ENCODE data around the gene TSC22D4. TPM values are rescaled to one million over a fixed set of nuclear protein-coding genes. Genes with fewer than 3 reads are reported as not detected.

The TSC22D4 gene
- total and polyA plus RNA-seq, 9 of the 15 experiments (the other 6 are each of a cell fraction or from before 2014, with no cell fraction given), result 0.37 to 107 (median 28.7) TPM

DNA sequence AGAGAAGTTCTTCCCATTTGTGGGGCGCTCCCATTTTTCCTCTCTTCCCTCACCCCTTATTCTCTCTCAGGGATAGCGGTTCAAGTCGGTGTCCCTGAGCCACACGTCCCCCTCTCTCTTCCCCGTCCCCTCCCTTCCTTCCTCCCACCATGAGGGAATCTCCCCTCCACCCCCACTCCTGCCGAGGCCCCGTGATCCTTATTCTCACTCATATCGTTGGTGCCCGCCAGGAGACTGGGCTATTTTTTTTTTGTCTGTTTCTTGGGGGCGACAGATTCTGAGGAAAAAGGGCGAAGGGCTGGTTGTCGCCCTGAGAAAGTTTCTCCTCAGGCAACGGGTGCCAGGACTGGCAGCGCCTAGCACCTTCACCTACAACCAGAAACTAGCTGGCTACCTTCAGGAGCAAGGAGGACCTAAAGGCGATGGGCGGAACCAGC lies 51.2 kb downstream of the TSC22D4 start:
- peaks cover 25 to 37% of the 10 kb centered on the region in 2 experiments for H3K4me1 ChIP-seq (replicated peaks in 1 of 2; ENCODE audit: control insufficient read depth in 2 of 2, insufficient read depth in 2 of 2, low read length in 2 of 2)
- ATAC-seq (no peak), FAIRE-seq (no peak), DNase-seq (ENCODE audit: extremely low read depth in 1 of 4, low spot score in 3 of 4) (no peak)
- 0 out of 4 replicates have a peak overlapping the region, but pooled peaks of 1 of the 2 experiments have one; percentile 96 for H3K9ac ChIP-seq (ENCODE audit: insufficient read depth in 1 of 2, low read depth in 2 of 2, low read length in 2 of 2)
- H3K4me3 ChIP-seq, result no peak overlapping the region
- 88% methylated on average over 12 of the region's 16 CpGs for WGBS (ENCODE audit: insufficient coverage, low coverage, missing lambda C conversion rate)
- no TSS peak for BruUV-seq (replicated peaks)
- peaks cover 17% of the 10 kb centered on the region for H4K20me1 ChIP-seq (replicated peaks; ENCODE audit: control insufficient read depth, insufficient read depth, low read length)
- peak overlapping the region; percentile 98 for H2AFZ ChIP-seq (ENCODE audit: low read depth, low read length)
- H3K79me2 ChIP-seq (ENCODE audit: control insufficient read depth, insufficient read depth, low read length), result peaks cover 33% of the 10 kb centered on the region
- ChIA-PET POLR2A (interaction anchor here (0.7 to 3.7 kb wide), 14 partner anchors 8 to 923 kb away, joined by 3 to 58 read pairs (median 10); partner anchors contain the start of genes FBXO24 and LRCH4), CTCF (ENCODE audit: low intra/inter-chr PET ratio) (no interaction called here)
- H3K4me2 ChIP-seq (ENCODE audit: insufficient read depth, low read length), result peak overlapping the region; percentile 88; the same call in 1 of the 2 replicates
- no peaks in the 10 kb centered on the region for H3K27me3 ChIP-seq (ENCODE audit: control insufficient read depth in 2 of 2, insufficient read depth in 2 of 2, low read length in 2 of 2)
- peaks cover 4% of the 10 kb centered on the region; the same call in 1 of the 2 replicates for H3K9me3 ChIP-seq (replicated peaks; ENCODE audit: control insufficient read depth, insufficient read depth, low read depth, low read length)
- intact Hi-C loops (cut with micrococcal nuclease) (loop anchor here (2.0 kb wide), 1 partner anchor 17 kb away; no protein-coding TSS in a partner anchor), in situ Hi-C loops (cut with MboI) (no loop called here)
- H3K27ac ChIP-seq (ENCODE audit: extremely low read depth, low read depth, low read length), result peak overlapping the region; percentile 98
- peaks cover 24% of the 10 kb centered on the region for H3K36me3 ChIP-seq (ENCODE audit: control insufficient read depth, insufficient read depth, low read length)
- H3K9me1 ChIP-seq (ENCODE audit: control insufficient read depth, insufficient read depth, low read length), result peaks cover 15% of the 10 kb centered on the region
- TF ChIP-seq SMAD4 (CRISPR knock-in tag; conservative IDR thresholded peaks at IDR 0.05) (0 out of 2 replicates have a peak, but pooled peaks have one; percentile 71), MAFF (IDR thresholded peaks at IDR 0.05; ENCODE audit: low read length) (no peak), SP1 (CRISPR knock-in tag; IDR thresholded peaks at IDR 0.05) (no peak; the same call in 1 of the 2 replicates), ZNF143 (CRISPR knock-in tag; IDR thresholded peaks at IDR 0.05) (no peak), NR2C1 (IDR thresholded peaks at IDR 0.05) (no peak), NR2C1 (tag; IDR thresholded peaks at IDR 0.05) (no peak), CHD2 (IDR thresholded peaks at IDR 0.05; ENCODE audit: low read depth, low read length) (no peak), MED1 (CRISPR knock-in tag; IDR thresholded peaks at IDR 0.05; ENCODE audit: borderline replicate concordance) (no peak), SMARCB1 (IDR thresholded peaks at IDR 0.05; ENCODE audit: insufficient read length, low read depth) (no peak), KAT8 (IDR thresholded peaks at IDR 0.05; ENCODE audit: low read depth) (no peak), BRD9 (IDR thresholded peaks at IDR 0.05; ENCODE audit: low read depth, partially characterized antibody) (no peak), ZNF76 (CRISPR knock-in tag; IDR thresholded peaks at IDR 0.05; ENCODE audit: borderline replicate concordance) (0 out of 2 replicates have a peak, but pooled peaks have one; percentile 25), BRD4 (IDR thresholded peaks at IDR 0.05) (no peak)
- TF ChIP-seq, protein P1, sequence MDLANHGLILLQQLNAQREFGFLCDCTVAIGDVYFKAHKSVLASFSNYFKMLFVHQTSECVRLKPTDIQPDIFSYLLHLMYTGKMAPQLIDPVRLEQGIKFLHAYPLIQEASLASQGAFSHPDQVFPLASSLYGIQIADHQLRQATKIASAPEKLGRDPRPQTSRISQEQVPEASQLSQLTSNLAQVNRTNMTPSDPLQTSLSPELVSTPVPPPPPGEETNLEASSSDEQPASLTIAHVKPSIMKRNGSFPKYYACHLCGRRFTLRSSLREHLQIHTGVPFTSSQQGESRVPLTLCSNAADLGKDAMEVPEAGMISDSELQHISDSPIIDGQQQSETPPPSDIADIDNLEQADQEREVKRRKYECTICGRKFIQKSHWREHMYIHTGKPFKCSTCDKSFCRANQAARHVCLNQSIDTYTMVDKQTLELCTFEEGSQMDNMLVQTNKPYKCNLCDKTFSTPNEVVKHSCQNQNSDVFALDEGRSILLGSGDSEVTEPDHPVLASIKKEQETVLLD (IDR thresholded peaks at IDR 0.05), result no peak
- TF ChIP-seq, protein P2, sequence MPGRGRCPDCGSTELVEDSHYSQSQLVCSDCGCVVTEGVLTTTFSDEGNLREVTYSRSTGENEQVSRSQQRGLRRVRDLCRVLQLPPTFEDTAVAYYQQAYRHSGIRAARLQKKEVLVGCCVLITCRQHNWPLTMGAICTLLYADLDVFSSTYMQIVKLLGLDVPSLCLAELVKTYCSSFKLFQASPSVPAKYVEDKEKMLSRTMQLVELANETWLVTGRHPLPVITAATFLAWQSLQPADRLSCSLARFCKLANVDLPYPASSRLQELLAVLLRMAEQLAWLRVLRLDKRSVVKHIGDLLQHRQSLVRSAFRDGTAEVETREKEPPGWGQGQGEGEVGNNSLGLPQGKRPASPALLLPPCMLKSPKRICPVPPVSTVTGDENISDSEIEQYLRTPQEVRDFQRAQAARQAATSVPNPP (IDR thresholded peaks at IDR 0.05; ENCODE audit: borderline replicate concordance, insufficient read depth, insufficient read length), result no peak
- TF ChIP-seq, protein P3, sequence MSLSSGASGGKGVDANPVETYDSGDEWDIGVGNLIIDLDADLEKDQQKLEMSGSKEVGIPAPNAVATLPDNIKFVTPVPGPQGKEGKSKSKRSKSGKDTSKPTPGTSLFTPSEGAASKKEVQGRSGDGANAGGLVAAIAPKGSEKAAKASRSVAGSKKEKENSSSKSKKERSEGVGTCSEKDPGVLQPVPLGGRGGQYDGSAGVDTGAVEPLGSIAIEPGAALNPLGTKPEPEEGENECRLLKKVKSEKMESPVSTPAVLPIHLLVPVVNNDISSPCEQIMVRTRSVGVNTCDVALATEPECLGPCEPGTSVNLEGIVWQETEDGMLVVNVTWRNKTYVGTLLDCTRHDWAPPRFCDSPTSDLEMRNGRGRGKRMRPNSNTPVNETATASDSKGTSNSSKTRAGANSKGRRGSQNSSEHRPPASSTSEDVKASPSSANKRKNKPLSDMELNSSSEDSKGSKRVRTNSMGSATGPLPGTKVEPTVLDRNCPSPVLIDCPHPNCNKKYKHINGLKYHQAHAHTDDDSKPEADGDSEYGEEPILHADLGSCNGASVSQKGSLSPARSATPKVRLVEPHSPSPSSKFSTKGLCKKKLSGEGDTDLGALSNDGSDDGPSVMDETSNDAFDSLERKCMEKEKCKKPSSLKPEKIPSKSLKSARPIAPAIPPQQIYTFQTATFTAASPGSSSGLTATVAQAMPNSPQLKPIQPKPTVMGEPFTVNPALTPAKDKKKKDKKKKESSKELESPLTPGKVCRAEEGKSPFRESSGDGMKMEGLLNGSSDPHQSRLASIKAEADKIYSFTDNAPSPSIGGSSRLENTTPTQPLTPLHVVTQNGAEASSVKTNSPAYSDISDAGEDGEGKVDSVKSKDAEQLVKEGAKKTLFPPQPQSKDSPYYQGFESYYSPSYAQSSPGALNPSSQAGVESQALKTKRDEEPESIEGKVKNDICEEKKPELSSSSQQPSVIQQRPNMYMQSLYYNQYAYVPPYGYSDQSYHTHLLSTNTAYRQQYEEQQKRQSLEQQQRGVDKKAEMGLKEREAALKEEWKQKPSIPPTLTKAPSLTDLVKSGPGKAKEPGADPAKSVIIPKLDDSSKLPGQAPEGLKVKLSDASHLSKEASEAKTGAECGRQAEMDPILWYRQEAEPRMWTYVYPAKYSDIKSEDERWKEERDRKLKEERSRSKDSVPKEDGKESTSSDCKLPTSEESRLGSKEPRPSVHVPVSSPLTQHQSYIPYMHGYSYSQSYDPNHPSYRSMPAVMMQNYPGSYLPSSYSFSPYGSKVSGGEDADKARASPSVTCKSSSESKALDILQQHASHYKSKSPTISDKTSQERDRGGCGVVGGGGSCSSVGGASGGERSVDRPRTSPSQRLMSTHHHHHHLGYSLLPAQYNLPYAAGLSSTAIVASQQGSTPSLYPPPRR (CRISPR knock-in tag; IDR thresholded peaks at IDR 0.05; ENCODE audit: borderline replicate concordance), result no peak

Measured in K562 (cell line).